GM18858 (cell line): Measurements from ENCODE around the gene PSORS1C2.
"Not testable (repeated sequence)": the region's sequence is repeated elsewhere in the genome, so short reads cannot be mapped to it uniquely, and the experiment has no call there.

ENCODE experiments used
- ATAC-seq: cut with Tn5 transposase; IDR thresholded peaks from one replicate; pipeline ENCODE4 v1.9.1; 2021; ENCODE audit not compliant: unreplicated experiment

PSORS1C2 gene

DNA sequence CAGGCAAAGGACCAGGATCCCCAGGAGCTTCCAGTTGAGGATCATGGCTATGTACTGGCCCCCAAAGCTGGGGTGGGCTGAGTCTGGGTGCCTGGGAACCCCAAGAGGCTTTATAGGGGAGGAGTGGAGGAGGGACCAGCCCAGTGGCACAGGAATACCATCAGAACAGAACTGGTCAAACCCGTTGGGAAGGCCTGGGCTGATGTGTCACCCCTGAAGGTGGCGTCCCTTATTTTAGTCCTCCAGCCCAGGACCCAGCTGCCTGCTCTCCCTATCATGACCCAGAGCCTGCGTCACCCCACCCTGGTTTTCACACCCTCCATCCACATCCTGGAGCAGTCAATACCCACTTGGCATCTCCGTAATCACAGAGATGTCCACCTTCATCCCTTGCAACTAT, at the start of gene PSORS1C2:
PSORS1C2 (minus strand) TSS at position 85 of the 400 bp plus-strand sequence; CDS start at position 45, 40 bp downstream.
- ATAC-seq, result no peak

DNA sequence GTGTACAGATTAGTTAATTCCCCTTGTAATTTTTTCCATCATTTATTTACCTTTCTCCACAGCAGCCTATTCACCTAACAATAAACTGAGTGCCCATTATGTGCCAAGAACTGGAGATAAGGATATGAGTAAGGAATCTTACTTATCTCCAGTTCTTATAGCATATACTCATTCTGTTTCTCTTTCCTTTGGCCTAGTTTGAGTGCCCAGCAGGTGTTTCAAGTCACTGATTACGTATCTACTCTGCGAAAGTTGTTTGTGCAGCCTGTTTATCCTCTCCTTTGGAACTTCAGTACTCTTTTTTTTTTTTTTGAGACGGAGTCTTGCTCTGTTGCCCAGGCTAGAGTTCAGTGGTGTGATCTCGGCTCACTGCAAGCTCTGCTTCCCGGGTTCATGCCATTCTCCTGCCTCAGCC, 48.9 kb upstream of the PSORS1C2 start:
- ATAC-seq, result no peak

DNA sequence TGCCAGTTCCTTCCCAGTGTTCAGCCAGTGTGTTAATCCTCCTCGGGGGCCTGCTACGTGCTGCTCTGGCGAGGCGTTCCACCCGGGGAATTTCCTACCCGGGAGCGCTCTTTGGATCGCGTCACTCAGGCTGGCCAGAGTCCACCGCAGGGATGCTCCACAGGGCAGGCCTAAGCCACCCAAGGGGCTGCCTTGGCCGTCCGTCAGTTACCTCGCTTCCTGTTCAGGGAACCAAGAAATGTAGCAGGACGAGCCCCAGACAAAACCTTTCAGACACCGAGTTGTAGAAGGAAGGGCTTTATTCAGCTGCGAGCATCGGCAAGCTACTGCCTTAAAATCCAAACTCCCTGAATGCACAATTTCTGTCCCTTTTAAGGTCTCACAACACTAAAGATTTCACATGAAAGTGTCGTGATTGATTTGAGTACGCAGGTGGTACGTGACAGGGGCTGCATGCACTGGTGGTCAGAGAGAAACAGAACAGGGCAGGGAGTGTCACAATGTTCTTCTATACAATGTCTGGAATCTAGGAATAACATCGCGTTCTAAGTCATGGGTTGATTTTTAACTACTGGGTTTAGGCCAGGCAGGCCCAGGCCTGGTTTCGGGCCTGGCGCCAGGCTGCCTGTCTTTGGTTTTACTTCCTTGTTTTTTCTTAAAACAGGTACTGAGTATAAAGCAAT, 47.3 kb upstream of the PSORS1C2 start:
- ATAC-seq, result no peak

DNA sequence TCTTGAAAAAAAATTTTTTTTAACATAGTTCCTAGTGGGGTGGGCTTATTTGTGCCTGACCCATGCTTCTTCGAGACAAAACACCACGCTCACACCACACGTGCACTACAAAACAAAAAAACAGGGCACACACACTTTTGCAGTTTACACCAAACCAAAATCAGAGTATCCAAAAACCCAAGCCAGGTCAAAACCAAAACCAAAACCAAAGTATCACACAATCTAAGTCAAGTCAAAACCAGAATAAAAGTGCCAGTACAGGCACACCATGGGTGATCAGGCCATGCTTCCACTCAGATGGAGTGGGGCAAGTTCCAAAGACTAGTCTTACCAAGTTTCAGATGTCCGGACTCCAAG, 46.8 kb upstream of the PSORS1C2 start:
- ATAC-seq, result not testable (repeated sequence)

DNA sequence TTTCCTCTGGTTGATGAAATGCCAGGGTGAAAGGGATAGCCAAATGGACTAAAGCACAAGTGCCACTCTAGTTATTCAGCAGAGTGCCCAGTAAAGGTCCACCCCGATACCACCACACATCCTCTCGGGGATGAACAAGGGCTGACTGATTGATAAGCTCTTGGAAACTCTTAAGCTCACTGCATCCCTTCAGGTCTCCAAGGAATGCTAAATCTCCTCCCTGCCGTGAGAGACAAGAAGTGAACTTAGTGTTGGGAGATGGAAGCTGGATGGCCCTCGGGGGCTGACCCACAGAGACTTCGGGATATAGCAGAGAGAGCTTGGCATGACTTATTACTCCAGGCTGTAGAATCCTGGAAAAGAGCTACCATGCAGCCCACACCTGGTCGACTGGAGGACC, 45.0 kb upstream of the PSORS1C2 start:
- ATAC-seq, result not testable (repeated sequence)

DNA sequence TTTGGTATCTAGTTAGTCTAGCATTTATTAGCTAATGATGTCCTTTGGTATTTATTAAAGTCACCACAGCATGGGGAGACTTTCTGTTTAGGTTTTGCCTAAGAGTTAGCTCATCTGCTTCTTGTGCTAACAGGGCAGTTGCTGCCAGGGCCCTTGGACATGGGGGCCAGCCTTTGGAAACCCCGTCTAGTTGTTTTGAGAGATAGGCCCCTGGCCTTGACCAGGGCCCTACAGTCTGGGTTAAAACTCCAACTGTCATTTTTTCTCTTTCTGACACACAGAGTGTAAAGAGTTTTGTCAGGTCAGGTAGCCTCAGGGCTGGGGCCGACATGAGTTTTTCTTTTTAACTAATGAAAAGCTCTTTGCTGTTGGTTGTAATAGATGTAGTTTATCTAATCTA, 44.4 kb upstream of the PSORS1C2 start:
- ATAC-seq, result not testable (repeated sequence)

DNA sequence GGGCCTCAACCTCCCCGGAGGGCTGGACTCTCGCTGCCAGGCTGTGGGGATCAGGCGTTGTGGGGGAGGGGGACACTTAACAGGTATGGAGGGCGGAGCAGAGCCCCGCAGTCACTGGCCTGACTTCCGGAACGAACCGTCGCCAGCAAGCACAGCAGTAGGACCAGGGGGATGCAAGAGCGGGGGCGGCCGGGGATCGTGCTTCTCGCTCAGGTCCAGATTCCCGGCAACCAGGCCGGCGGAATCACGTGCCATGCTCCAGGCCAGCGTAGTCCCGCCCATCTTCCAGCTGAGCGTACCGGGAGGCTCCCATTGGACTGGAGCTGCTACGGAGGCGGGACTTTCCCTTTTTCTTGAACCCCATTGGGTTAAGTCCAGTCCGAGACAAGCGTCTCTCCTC, 41.6 kb upstream of the PSORS1C2 start:
- ATAC-seq, result no peak

DNA sequence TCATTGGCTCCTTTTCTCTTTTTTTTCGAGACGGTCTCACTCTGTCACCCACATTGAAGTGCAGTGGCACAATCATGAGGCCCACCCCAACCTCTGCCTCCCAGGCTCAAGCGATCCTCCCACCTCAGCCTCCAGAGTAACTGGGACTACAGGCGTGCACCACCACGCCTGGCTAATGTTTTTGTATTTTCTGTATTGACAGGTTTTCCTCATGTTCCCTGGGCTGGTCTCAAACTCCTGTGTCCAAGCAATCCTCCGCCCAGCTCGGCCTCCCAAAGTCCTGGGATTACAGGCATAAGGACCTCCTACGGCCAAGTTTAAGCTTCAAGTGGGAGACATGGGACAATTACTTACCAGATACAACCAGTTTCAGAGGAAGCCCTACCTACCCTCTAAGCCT, 41.0 kb upstream of the PSORS1C2 start:
- ATAC-seq, result no peak

DNA sequence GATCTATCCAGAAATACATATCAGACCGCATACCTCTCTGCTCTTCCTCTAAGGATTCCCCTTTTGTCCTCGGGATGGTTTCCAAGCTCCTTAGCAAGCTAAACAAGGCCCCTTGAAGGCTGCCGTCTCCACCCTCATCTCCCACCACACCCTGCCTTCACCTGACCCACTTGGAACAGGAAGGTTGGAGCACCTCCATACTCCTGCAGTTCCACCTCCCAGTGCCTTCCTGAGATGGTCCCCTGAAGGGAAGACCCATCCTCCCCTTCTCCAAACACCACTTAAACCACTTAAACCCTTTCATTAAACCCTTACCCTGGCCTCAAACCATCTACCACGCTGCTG, 40.1 kb upstream of the PSORS1C2 start:
- ATAC-seq, result no peak

DNA sequence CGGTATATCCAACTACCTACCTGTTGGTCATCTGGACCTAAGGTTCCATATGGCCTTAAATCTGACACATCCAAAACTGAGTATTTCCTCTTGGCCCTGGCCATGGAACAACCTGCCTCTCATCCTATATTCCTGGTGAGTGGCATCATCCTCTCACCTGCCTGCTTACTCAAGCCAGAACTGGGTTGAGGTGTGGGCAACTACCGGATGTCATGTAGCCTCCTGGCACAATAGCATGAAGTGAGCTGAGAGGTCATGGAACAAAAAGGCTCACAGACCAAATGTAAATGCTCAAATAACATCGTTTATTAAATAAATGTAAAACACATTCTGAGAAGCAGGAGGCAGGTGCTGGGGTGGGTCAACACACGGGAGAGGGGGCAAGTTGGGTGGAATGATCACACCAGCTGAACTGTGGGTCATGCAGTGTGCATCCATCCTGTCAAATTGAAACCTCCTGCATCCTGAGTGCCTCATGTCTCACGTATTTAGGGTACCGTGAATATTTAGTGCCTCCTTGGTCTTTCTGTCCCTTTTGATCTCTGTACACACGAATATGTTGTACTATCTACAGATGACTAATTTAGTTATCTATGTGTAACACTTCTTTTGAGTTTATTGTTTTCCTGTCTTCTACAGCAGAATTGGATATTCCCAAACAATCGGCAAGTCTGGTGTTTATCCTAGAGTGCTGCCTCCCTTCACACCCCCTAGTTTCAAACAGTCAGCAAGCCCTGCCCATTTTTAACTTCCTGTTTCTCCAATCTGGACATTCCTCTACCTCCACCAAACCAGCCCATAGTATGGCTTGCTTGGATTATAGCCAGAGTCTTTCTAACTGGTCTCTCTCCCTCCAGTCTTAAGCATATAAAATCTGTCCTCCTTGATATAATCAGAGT, 39.5 kb upstream of the PSORS1C2 start:
- no peak for ATAC-seq

DNA sequence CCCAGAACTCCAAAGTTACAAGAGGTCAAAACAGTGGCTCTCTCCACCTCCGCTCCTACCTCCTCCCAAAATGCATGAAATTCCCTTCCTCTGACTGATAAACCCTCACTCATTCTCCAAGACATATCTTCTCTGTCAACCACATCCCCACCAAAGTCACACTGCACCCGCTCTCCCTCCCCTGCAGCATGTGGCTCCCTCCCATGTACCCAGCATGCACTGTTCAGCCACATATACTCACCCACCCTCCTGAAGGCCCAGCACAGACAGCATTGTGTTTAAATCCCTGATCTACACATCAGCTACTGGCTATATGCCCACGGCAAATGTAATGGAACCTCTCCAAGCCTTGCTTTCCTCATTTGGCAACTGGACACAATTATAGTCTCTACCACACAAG, 37.1 kb upstream of the PSORS1C2 start:
- ATAC-seq, result no peak

DNA sequence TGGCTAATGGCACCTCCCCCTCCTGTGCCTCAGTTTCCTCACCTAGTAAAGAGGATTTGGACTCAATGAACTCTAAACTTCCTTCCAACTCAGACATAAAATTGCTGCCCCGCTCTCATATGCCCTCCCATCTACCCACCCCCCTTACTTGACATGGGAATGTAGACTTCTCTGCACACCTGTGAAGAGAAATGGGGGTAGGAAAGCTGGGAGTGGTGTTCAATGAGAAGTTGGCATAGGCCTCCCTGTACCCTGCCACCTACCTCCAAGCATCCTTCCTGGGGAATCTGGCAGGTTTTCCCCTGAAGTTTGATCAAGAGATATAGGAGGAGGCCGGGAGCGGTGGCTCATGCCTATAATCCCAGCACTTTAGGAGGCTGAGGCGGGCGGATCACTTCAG, 35.5 kb upstream of the PSORS1C2 start:
- ATAC-seq, result no peak

DNA sequence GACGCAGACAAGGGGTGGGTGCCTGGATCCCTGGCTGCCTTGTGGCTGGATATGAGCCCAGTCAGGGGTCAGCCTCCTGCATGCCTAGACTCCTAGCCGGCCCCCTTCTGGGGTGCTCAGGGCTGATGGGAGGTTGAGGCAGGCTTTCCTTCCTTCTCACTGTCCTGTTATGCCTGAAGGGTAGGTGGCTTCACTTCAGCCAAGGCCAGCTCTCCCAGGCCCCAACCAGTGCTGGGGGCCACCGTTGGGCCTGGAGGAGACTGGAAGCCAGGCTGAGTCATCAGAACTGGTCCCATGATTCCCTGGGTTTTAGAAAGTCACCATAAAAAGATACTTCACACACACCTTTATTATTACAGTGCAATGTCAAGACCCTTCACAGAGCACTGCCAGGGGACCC, 34.5 kb upstream of the PSORS1C2 start:
- ATAC-seq, result no peak

DNA sequence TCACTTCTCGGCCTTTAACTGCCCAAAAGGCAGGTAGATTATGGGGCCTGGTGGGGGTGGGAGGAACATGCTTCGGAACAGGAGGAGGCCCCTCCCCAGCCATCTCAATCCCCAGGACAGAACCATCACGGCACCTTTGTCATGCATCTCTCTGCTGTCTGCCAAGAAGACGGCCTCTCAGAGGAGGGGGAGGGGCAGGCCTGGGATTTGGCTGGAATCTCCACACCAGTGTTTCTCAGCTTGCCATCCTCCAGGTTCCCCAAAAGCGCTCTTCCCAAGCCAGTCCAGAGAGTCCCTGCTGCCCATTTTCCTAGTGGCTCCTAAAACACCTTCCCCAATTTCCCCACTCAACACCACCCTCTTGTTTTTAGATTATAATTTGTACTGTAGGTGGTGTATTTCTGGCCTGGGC, 34.1 kb upstream of the PSORS1C2 start:
- ATAC-seq, result no peak

DNA sequence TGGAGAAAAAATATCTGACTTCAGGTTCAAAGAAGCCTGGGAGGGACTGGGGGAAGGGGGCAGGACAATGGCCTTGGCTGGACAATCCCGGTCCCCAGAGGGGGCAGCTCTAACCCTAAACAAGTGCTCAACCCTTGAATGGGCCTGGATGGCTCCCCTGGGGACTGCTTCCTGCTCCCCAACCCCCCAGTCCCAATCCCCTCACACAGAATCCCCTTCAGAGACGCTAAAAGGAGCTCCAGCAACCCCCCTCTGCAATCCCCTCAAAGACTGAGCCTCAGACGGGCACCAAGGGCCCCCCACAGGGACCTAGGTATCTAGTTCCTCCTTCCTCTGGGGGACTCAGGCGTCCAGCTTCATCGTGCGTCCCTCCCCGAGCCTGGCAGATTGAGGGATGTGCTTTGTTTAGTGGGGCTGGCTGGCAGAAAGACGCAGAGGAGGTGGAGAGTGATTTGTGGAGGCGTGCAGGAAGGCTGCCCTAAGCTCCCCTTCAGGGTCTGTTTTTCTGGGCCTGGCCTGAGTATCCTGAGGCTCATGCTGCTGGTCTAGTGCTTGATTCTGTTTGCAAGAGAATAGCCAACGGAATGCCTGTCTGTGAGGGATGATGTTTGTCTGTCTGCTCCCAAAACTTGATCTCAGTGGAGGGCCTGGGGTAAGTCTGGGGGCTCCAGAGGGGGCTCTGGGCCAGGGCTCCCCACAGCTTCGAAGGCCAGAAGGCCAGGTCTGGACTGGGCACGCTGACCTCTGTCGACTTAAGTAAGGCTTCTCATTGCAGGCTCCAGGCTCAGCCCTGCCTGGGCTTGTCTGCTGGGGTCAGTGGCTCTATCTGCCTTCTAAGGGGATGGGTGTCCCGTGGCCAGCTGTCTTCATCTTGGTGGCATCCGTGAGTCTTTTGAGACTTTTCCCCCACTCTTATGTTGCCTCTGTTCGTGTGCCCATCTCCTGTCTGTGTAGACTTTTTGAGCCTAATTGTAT, 33.4 kb upstream of the PSORS1C2 start:
- ATAC-seq, result no peak

DNA sequence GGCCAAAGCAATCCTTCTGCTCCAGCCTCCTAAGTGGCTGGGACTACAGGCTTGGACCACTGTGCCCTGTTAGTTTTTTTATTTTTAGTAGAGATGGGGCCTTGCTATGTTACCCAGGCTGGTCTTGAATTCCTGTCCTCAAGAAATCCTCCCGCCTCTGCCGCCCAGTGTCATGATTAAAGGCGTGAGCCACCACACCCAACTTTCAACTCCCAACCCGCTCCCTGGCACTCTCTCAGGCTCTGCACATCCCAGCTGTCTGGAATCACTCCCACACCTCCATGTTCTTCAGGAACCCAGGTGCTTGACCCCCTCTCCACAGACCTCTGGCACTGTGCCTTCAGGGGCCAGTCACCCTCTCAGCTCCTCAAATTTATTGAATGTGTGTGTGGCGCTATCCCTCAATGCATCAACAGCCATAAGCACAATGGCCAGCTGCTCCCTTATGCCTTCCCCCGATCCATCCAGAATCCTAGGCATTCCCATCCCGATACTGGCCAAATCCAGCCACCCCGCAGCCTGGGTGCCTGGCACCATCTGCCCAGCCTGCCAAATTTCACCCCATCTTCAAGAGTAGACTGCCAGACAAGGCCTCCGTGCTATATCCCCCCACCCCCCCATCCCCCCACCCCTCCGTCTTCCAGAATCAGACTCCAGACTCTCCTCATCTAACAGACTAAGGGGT, 32.3 kb upstream of the PSORS1C2 start:
- ATAC-seq, result no peak

DNA sequence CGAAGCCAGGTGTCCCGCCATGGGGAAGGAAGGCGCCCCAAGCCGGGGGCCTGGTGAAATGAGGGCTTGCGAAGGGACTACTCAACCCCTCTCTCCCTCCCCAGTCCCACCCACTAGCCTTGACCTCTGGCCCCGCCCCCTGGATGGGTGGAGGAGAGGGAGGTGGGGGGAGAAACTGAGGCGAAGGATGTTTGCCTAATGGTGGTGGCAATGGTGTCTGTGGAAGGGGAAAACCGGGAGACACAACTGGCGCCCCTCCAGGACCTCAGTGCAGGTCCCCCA, 31.7 kb upstream of the PSORS1C2 start, which contains the start of gene POU5F1:
POU5F1 (minus strand) TSS at position 83 of the 282 bp plus-strand sequence; CDS start at position 21, 62 bp downstream.
- ATAC-seq, result no peak

DNA sequence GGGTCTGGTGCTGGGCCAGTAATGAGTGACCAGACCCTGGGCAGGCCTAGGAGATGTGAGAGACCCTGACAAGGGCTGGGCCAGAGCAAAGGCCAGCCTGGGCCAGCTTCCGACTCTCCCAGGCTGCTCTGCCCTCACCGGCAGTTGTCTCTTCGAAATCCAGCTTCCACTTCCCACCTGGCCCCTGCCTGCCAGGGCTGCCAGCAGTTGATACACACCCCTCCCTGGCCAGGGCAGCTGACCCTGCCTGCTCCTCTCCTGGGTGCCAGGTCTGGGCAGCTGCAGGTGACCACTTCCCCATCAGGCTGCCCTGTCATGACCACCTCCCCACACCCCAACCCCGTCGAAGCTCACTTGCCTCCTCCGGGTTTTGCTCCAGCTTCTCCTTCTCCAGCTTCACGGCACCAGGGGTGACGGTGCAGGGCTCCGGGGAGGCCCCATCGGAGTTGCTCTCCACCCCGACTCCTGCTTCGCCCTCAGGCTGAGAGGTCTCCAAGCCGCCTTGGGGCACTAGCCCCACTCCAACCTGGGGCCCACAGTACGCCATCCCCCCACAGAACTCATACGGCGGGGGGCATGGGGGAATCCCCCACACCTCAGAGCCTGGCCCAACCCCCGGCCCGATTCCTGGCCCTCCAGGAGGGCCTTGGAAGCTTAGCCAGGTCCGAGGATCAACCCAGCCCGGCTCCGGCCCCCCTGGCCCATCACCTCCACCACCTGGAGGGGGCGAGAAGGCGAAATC, 31.2 kb upstream of the PSORS1C2 start:
- not testable (repeated sequence) for ATAC-seq

DNA sequence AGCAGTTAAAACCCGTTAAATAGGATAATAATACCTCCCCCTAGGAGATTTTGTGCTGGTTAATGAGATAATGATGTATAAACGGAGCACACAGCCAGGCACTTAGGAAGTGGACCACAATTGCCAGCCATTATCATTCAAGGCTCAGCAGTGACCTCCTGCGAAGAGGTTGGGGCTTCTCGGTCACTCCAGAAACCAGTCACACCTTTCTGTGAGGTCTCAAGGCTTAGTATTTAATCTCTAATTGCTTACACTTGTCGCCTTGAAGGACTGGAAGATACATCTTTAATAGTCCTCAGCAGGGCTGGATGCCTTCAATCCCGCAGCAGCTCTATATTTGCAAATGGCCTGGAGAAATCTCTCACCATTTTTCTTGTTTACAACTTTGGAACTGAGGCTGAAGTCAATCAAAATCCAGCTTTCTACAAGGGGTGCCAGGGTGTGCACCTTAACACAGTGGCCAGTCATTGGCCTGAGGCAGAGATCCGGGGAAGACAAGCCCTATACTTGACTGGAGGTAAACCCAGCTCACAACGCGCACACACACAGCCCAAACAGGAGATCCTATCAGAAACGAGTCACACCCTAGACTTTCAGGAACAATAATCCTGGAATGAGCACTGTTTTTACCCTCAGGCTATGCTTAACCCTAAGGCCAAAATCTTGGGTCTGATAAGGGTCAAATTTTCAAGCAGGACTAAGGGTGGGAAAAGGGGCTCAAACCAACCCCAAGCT, 30.4 kb upstream of the PSORS1C2 start:
- no peak for ATAC-seq
